ENCODE measurements around the gene ATP6AP1. TPM values are rescaled to one million over a fixed set of nuclear protein-coding genes. Genes with fewer than 3 reads are reported as not detected.

ATP6AP1 gene
- total and polyA plus RNA-seq, 10 of the 15 experiments (the other 5 are each of a cell fraction or from before 2014, with no cell fraction given): 4.5 to 56.4 (median 32.0) TPM

DNA sequence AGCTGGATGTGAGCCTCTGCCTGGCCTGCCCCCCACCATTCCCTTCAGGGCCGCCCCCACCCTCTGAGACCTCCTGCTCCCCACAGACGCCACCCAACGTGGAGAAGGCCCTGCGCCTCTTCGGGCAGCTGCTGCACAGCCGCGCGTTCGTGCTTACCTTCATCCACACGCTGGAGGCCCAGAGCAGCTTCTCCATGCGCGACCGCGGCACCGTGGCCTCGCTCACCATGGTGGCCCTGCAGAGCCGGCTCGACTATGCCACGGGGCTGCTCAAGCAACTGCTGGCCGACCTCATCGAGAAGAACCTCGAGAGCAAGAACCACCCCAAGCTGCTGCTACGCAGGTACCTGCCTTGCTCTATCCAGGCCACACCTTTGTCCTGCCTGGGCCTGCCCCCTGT, 39.7 kb downstream of the ATP6AP1 start:
- CTCF ChIA-PET: no interaction called here
- FAIRE-seq (no peak), ATAC-seq (no peak), DNase-seq (ENCODE audit: low read depth, low spot score) (no peak)
- in situ Hi-C loops (cut with MboI): no loop called here
- no peak overlapping the region for H3K4me2 ChIP-seq (ENCODE audit: control insufficient read depth, insufficient read depth)
- no TSS peak for BruUV-seq (replicated peaks)
- POLR2A ChIA-PET: no interaction called here
- H3K9ac ChIP-seq (ENCODE audit: control insufficient read depth, insufficient read depth, low read length): no peak overlapping the region
- no peaks in the 10 kb centered on the region for H3K79me2 ChIP-seq (ENCODE audit: control insufficient read depth, insufficient read depth, low read length)
- TF ChIP-seq IKZF2 (IDR thresholded peaks at IDR 0.05): no peak
- TF ChIP-seq EZH2 (IDR thresholded peaks at IDR 0.05; ENCODE audit: borderline replicate concordance, control insufficient read depth, low read depth, low read length): no peak
- no peaks in the 10 kb centered on the region for H3K27me3 ChIP-seq (replicated peaks in 1 of 2; ENCODE audit: control insufficient read depth in 2 of 2, insufficient read depth in 2 of 2, low read length in 1 of 2)
- intact Hi-C loops (cut with micrococcal nuclease; ENCODE audit: unreplicated experiment): no loop called here
- no peak overlapping the region for H3K27ac ChIP-seq (ENCODE audit: control insufficient read depth, insufficient read depth)
- RAD21 ChIA-PET (ENCODE audit: unreplicated experiment): no interaction called here
- H3K4me1 ChIP-seq (ENCODE audit: control insufficient read depth, insufficient read depth, low read length): no peaks in the 10 kb centered on the region
- H3K9me3 ChIP-seq (replicated peaks; ENCODE audit: control insufficient read depth, insufficient read depth, low read length): no peaks in the 10 kb centered on the region; the same call in 2 of the 3 replicates
- SMC1A ChIA-PET (ENCODE audit: uncharacterized antibody, unreplicated experiment): no interaction called here
- H2AFZ ChIP-seq (ENCODE audit: control insufficient read depth, low read depth, low read length): no peak overlapping the region
- no peaks in the 10 kb centered on the region for H4K20me1 ChIP-seq (ENCODE audit: control insufficient read depth, insufficient read depth)
- 86% methylated on average over 22 of the region's 23 CpGs for WGBS (ENCODE audit: insufficient coverage, insufficient replicate concordance, low lambda C conversion rate, missing lambda C conversion rate)
- peaks cover 0 to 2% of the 10 kb centered on the region in 2 experiments; a peak in 3 of 4 replicates for H3K36me3 ChIP-seq (ENCODE audit: control insufficient read depth in 2 of 2, insufficient read depth in 2 of 2, low read length in 1 of 2)
- H3K4me3 ChIP-seq: no peak overlapping the region

DNA sequence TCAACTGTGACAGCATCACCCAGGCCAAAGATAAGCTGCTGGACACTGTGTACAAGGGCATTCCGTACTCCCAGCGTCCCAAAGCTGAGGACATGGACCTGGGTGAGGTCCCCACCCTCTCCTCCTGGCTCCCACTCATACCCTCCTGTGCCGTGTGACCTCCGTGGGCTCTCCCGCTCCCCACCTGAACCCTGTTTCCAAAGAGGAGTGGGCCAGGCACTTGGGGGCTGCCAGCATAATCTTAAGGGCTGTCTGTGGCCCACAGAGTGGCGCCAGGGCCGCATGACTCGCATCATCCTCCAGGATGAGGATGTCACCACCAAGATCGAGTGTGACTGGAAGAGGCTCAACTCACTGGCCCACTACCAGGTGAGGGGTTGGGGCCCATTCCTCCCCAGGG, 40.6 kb downstream of the ATP6AP1 start:
- no peak for TF ChIP-seq RUNX3 (IDR thresholded peaks at IDR 0.05; ENCODE audit: low read length)
- TF ChIP-seq STAT3 (IDR thresholded peaks at IDR 0.05; ENCODE audit: low read depth, low read length): no peak
- no peak for TF ChIP-seq BHLHE40 (IDR thresholded peaks at IDR 0.05; ENCODE audit: borderline replicate concordance in 1 of 2, low read depth in 2 of 2, low read length in 1 of 2)
- no peak for TF ChIP-seq EGR1 (IDR thresholded peaks at IDR 0.05; ENCODE audit: borderline replicate concordance in 1 of 2, low read depth in 2 of 2, low read length in 2 of 2)
- TF ChIP-seq, protein P1, sequence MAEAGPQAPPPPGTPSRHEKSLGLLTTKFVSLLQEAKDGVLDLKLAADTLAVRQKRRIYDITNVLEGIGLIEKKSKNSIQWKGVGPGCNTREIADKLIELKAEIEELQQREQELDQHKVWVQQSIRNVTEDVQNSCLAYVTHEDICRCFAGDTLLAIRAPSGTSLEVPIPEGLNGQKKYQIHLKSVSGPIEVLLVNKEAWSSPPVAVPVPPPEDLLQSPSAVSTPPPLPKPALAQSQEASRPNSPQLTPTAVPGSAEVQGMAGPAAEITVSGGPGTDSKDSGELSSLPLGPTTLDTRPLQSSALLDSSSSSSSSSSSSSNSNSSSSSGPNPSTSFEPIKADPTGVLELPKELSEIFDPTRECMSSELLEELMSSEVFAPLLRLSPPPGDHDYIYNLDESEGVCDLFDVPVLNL (IDR thresholded peaks at IDR 0.05; ENCODE audit: low read depth, low read length): no peak
- TF ChIP-seq, protein P2, sequence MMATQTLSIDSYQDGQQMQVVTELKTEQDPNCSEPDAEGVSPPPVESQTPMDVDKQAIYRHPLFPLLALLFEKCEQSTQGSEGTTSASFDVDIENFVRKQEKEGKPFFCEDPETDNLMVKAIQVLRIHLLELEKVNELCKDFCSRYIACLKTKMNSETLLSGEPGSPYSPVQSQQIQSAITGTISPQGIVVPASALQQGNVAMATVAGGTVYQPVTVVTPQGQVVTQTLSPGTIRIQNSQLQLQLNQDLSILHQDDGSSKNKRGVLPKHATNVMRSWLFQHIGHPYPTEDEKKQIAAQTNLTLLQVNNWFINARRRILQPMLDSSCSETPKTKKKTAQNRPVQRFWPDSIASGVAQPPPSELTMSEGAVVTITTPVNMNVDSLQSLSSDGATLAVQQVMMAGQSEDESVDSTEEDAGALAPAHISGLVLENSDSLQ (IDR thresholded peaks at IDR 0.05): no peak
- no peak for TF ChIP-seq RAD21 (IDR thresholded peaks at IDR 0.05; ENCODE audit: insufficient read depth, low read depth, low read length)
- TF ChIP-seq, protein P3, sequence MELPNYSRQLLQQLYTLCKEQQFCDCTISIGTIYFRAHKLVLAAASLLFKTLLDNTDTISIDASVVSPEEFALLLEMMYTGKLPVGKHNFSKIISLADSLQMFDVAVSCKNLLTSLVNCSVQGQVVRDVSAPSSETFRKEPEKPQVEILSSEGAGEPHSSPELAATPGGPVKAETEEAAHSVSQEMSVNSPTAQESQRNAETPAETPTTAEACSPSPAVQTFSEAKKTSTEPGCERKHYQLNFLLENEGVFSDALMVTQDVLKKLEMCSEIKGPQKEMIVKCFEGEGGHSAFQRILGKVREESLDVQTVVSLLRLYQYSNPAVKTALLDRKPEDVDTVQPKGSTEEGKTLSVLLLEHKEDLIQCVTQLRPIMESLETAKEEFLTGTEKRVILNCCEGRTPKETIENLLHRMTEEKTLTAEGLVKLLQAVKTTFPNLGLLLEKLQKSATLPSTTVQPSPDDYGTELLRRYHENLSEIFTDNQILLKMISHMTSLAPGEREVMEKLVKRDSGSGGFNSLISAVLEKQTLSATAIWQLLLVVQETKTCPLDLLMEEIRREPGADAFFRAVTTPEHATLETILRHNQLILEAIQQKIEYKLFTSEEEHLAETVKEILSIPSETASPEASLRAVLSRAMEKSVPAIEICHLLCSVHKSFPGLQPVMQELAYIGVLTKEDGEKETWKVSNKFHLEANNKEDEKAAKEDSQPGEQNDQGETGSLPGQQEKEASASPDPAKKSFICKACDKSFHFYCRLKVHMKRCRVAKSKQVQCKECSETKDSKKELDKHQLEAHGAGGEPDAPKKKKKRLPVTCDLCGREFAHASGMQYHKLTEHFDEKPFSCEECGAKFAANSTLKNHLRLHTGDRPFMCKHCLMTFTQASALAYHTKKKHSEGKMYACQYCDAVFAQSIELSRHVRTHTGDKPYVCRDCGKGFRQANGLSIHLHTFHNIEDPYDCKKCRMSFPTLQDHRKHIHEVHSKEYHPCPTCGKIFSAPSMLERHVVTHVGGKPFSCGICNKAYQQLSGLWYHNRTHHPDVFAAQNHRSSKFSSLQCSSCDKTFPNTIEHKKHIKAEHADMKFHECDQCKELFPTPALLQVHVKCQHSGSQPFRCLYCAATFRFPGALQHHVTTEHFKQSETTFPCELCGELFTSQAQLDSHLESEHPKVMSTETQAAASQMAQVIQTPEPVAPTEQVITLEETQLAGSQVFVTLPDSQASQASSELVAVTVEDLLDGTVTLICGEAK (IDR thresholded peaks at IDR 0.05; ENCODE audit: borderline replicate concordance): no peak
- Histone ChIP-seq H3K4me1 (ENCODE audit: control insufficient read depth, insufficient read depth, low read length) (no peaks in the 10 kb centered on the region), H3K9me3 (replicated peaks; ENCODE audit: control insufficient read depth, insufficient read depth, low read length) (no peaks in the 10 kb centered on the region; the same call in 2 of the 3 replicates), H3K9ac (ENCODE audit: control insufficient read depth, insufficient read depth, low read length) (no peak overlapping the region), H4K20me1 (ENCODE audit: control insufficient read depth, insufficient read depth) (no peaks in the 10 kb centered on the region), H3K36me3 (ENCODE audit: control insufficient read depth in 2 of 2, insufficient read depth in 2 of 2, low read length in 1 of 2) (peaks cover 0 to 2% of the 10 kb centered on the region in 2 experiments; a peak in 3 of 4 replicates), H3K27ac (ENCODE audit: control insufficient read depth, insufficient read depth) (no peak overlapping the region), H3K4me2 (ENCODE audit: control insufficient read depth, insufficient read depth) (no peak overlapping the region), H3K79me2 (ENCODE audit: control insufficient read depth, insufficient read depth, low read length) (no peaks in the 10 kb centered on the region), H3K4me3 (no peak overlapping the region), H2AFZ (ENCODE audit: control insufficient read depth, low read depth, low read length) (no peak overlapping the region), H3K27me3 (replicated peaks in 1 of 2; ENCODE audit: control insufficient read depth in 2 of 2, insufficient read depth in 2 of 2, low read length in 1 of 2) (no peaks in the 10 kb centered on the region)
- BruUV-seq (replicated peaks): no TSS peak
- 52% methylated on average over 9 of the region's 9 CpGs for WGBS (ENCODE audit: insufficient coverage, insufficient replicate concordance, low lambda C conversion rate, missing lambda C conversion rate)
- in situ Hi-C loops (cut with MboI): no loop called here
- POLR2A ChIA-PET: no interaction called here
- SMC1A ChIA-PET (ENCODE audit: uncharacterized antibody, unreplicated experiment): no interaction called here
- RAD21 ChIA-PET (ENCODE audit: unreplicated experiment): no interaction called here
- intact Hi-C loops (cut with micrococcal nuclease; ENCODE audit: unreplicated experiment): no loop called here
- FAIRE-seq (no peak), ATAC-seq (no peak), DNase-seq (ENCODE audit: low read depth, low spot score) (no peak)
- CTCF ChIA-PET: interaction anchor here (0.7 kb wide), 1 partner anchor 948 kb away, joined by 4 read pairs; no protein-coding TSS in a partner anchor

Data from GM12878 (cell line).